ENCODE measurements around the gene ZNF638. TPM values are rescaled to one million over a fixed set of nuclear protein-coding genes. Genes with fewer than 3 reads are reported as not detected.

ZNF638 gene
- total and polyA plus RNA-seq, 2 of the 4 experiments (the other 2 are of a cell fraction): 46.4 to 129 TPM

GRCh38 chr2:71417300-71418202, 86.0 kb downstream of the ZNF638 start:
- H2BK120ac ChIP-seq (ENCODE audit: low read depth, low read length): no peak overlapping the region
- H3K4me1 ChIP-seq (ENCODE audit: control insufficient read depth, insufficient read depth, low read length): no peaks in the 10 kb centered on the region; the same call in 1 of the 2 replicates
- no peaks in the 10 kb centered on the region for H3K9me3 ChIP-seq (ENCODE audit: control insufficient read depth, insufficient read depth, low read length)
- no peak overlapping the region for H2AK5ac ChIP-seq (ENCODE audit: low read depth, low read length)
- no peak overlapping the region for H4K91ac ChIP-seq (ENCODE audit: insufficient read depth, low read depth, low read length)
- H2BK5ac ChIP-seq (ENCODE audit: low read depth, low read length, poor library complexity, severe bottlenecking): no peak overlapping the region
- no peak overlapping the region for H2AFZ ChIP-seq (replicated peaks; ENCODE audit: low read length, poor library complexity)
- BruUV-seq (replicated peaks): no TSS peak
- no peaks in the 10 kb centered on the region for H3K9me1 ChIP-seq (ENCODE audit: insufficient read depth, low read length)
- no peaks in the 10 kb centered on the region for H4K20me1 ChIP-seq (ENCODE audit: insufficient read depth, low read length)
- no peaks in the 10 kb centered on the region for H3K27me3 ChIP-seq (ENCODE audit: control insufficient read depth, insufficient read depth, low read length)
- WGBS, 2 experiments (ENCODE audit: extremely low coverage in 2 of 2, insufficient read length in 1 of 2): no CpG with 5 or more reads among the region's 16 CpGs
- no peaks in the 10 kb centered on the region; a peak in 4 of 4 replicates for H3K79me1 ChIP-seq (ENCODE audit: low read depth in 1 of 2, low read length in 2 of 2)
- H4K5ac ChIP-seq (ENCODE audit: low read depth, low read length): no peak overlapping the region
- H3K4me2 ChIP-seq (ENCODE audit: low read depth, low read length): no peak overlapping the region
- dilution Hi-C loops (cut with HindIII; ENCODE audit: low sequenced_read_pairs, unreplicated experiment) (no loop called here), intact Hi-C loops (cut with micrococcal nuclease) (no loop called here), in situ Hi-C loops (cut with MboI; ENCODE audit: low sequenced_read_pairs) (no loop called here)
- H3K18ac ChIP-seq (ENCODE audit: low read depth, low read length): no peak overlapping the region
- no peak overlapping the region for H3K23ac ChIP-seq (ENCODE audit: low read depth, low read length)
- H3K27ac ChIP-seq (ENCODE audit: insufficient read depth, low read length): no peak overlapping the region
- H3K56ac ChIP-seq (ENCODE audit: extremely low read depth, insufficient read depth, low read length): no peak overlapping the region
- H4K8ac ChIP-seq (ENCODE audit: low read depth in 2 of 2, low read length in 2 of 2): no peak overlapping the region
- H3K36me3 ChIP-seq (ENCODE audit: control insufficient read depth, insufficient read depth, low read length): no peaks in the 10 kb centered on the region
- no peak overlapping the region for H3K9ac ChIP-seq (ENCODE audit: low read depth, low read length)
- no peak overlapping the region for H3K4me3 ChIP-seq (ENCODE audit: insufficient read depth, low read depth, low read length)
- H3K4ac ChIP-seq (ENCODE audit: low read depth, low read length): no peak overlapping the region
- no peak overlapping the region for H2BK20ac ChIP-seq (ENCODE audit: low read depth, low read length)
- H2BK15ac ChIP-seq (ENCODE audit: low read depth, low read length): no peak overlapping the region
- ChIA-PET CTCF (no interaction called here), POLR2A (ENCODE audit: unreplicated experiment) (no interaction called here)
- H3K14ac ChIP-seq (replicated peaks; ENCODE audit: low read depth, low read length): no peak overlapping the region
- no peak for ATAC-seq (ENCODE audit: low read depth)
- H2AK9ac ChIP-seq (replicated peaks; ENCODE audit: low read depth, low read length, poor library complexity): no peak overlapping the region
- no peak for DNase-seq
- no peak for TF ChIP-seq MXI1 (IDR thresholded peaks at IDR 0.05; ENCODE audit: borderline replicate concordance, low read depth, low read length)
- no peak for TF ChIP-seq RCOR1 (IDR thresholded peaks at IDR 0.05; ENCODE audit: insufficient replicate concordance, low read length)
- no peak for TF ChIP-seq NFE2L2 (IDR thresholded peaks at IDR 0.05; ENCODE audit: low read depth, low read length)
- TF ChIP-seq RFX5 (IDR thresholded peaks at IDR 0.05; ENCODE audit: low read depth, low read length): no peak
- TF ChIP-seq SMC3 (IDR thresholded peaks at IDR 0.05; ENCODE audit: low read depth, low read length): no peak
- no peak for TF ChIP-seq CTCF (conservative IDR thresholded peaks at IDR 0.05; ENCODE audit: low read depth, low read length)
- TF ChIP-seq ELK1 (IDR thresholded peaks at IDR 0.05; ENCODE audit: borderline replicate concordance, low read depth, low read length): no peak
- no peak for TF ChIP-seq CHD1 (IDR thresholded peaks at IDR 0.05; ENCODE audit: low read depth, low read length)
- no peak for TF ChIP-seq MAFK (IDR thresholded peaks at IDR 0.05; ENCODE audit: low read depth, low read length)
- TF ChIP-seq RAD21 (IDR thresholded peaks at IDR 0.05; ENCODE audit: low read length): no peak
- no peak for TF ChIP-seq CEBPB (IDR thresholded peaks at IDR 0.05; ENCODE audit: low read depth, low read length)
- TF ChIP-seq POLR2A (IDR thresholded peaks at IDR 0.05; ENCODE audit: low read depth, low read length): no peak
- no peak for TF ChIP-seq FOS (IDR thresholded peaks at IDR 0.05; ENCODE audit: low read depth, low read length)
- no peak for TF ChIP-seq BHLHE40 (IDR thresholded peaks at IDR 0.05; ENCODE audit: low read depth, low read length)
- TF ChIP-seq MAZ (IDR thresholded peaks at IDR 0.05; ENCODE audit: borderline replicate concordance, low read depth, low read length): no peak

Data from IMR-90 (cell line).